Measurements from ENCODE around the gene SEMA3C. TPM values are rescaled to one million over a fixed set of nuclear protein-coding genes. Genes with fewer than 3 reads are reported as not detected.

Gene SEMA3C
- polyA plus RNA-seq, 1 experiment, result 64.1 TPM

GRCh38 chr7:80732630-80733029 is 186.2 kb downstream of the SEMA3C start:
- POLR2A ChIA-PET, result no interaction called here
- CTCF ChIA-PET, result interaction anchor here (0.7 kb wide), 1 partner anchor 39 kb away, joined by 3 read pairs; no protein-coding TSS in a partner anchor
- H3K4me3 ChIP-seq (ENCODE audit: low read depth, low read length), result no peak overlapping the region
- no peak for DNase-seq (ENCODE audit: low read depth)
- no peaks in the 10 kb centered on the region for H3K27me3 ChIP-seq (ENCODE audit: control insufficient read depth, insufficient read depth, low read length)
- H3K36me3 ChIP-seq (ENCODE audit: control insufficient read depth, insufficient read depth, low read length), result no peaks in the 10 kb centered on the region
- TF ChIP-seq, protein P1, sequence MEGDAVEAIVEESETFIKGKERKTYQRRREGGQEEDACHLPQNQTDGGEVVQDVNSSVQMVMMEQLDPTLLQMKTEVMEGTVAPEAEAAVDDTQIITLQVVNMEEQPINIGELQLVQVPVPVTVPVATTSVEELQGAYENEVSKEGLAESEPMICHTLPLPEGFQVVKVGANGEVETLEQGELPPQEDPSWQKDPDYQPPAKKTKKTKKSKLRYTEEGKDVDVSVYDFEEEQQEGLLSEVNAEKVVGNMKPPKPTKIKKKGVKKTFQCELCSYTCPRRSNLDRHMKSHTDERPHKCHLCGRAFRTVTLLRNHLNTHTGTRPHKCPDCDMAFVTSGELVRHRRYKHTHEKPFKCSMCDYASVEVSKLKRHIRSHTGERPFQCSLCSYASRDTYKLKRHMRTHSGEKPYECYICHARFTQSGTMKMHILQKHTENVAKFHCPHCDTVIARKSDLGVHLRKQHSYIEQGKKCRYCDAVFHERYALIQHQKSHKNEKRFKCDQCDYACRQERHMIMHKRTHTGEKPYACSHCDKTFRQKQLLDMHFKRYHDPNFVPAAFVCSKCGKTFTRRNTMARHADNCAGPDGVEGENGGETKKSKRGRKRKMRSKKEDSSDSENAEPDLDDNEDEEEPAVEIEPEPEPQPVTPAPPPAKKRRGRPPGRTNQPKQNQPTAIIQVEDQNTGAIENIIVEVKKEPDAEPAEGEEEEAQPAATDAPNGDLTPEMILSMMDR (IDR thresholded peaks at IDR 0.05; ENCODE audit: insufficient read depth, low read depth, low read length), result no peak

DNA sequence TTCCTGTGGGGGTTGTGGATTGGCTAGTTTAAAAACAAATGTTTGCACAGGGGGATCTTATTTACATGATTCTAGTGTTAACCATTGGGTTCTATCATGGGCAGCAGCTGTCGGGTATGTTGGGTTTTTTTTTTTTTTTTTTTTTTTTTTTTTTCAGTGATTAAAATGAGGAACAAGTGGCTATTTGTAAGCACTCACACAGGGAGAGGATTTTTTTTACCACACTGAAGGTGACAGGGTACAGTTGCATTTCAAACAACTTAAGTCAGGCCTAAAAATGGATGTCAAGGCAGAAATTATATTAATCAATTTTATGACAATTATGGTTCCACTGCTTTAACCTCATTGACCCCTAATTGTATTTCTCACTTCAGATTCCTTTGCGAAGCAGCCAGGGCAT is 187.6 kb downstream of the SEMA3C start:
- POLR2A ChIA-PET, result no interaction called here
- CTCF ChIA-PET, result interaction anchor here (0.6 to 1.1 kb wide), 2 partner anchors 40 to 124 kb away, joined by 3 to 5 read pairs; no protein-coding TSS in a partner anchor
- Histone ChIP-seq H3K4me3 (ENCODE audit: low read depth, low read length) (no peak overlapping the region), H3K36me3 (ENCODE audit: control insufficient read depth, insufficient read depth, low read length) (no peaks in the 10 kb centered on the region), H3K27me3 (ENCODE audit: control insufficient read depth, insufficient read depth, low read length) (no peaks in the 10 kb centered on the region)
- no peak for DNase-seq (ENCODE audit: low read depth)
- TF ChIP-seq, protein P1 (IDR thresholded peaks at IDR 0.05; ENCODE audit: insufficient read depth, low read depth, low read length), result no peak

GRCh38 chr7:80729591-80730320 is 189.1 kb downstream of the SEMA3C start:
- Histone ChIP-seq H3K27me3 (ENCODE audit: control insufficient read depth, insufficient read depth, low read length) (no peaks in the 10 kb centered on the region), H3K4me3 (ENCODE audit: low read depth, low read length) (no peak overlapping the region), H3K36me3 (ENCODE audit: control insufficient read depth, insufficient read depth, low read length) (no peaks in the 10 kb centered on the region)
- CTCF ChIA-PET, result interaction anchor here (0.6 to 0.7 kb wide), 3 partner anchors 11 to 740 kb away, joined by 3 read pairs; no protein-coding TSS in a partner anchor
- TF ChIP-seq, protein P1 (IDR thresholded peaks at IDR 0.05; ENCODE audit: insufficient read depth, low read depth, low read length), result no peak
- peak; percentile 70 for DNase-seq (ENCODE audit: low read depth)
- POLR2A ChIA-PET, result interaction anchor here (0.6 to 0.8 kb wide), 2 partner anchors 9 to 12 kb away, joined by 3 to 11 read pairs; no protein-coding TSS in a partner anchor

GRCh38 chr7:80726666-80727065 is 192.2 kb downstream of the SEMA3C start:
- no peak for DNase-seq (ENCODE audit: low read depth)
- H3K4me3 ChIP-seq (ENCODE audit: low read depth, low read length), result no peak overlapping the region
- CTCF ChIA-PET, result no interaction called here
- H3K36me3 ChIP-seq (ENCODE audit: control insufficient read depth, insufficient read depth, low read length), result no peaks in the 10 kb centered on the region
- H3K27me3 ChIP-seq (ENCODE audit: control insufficient read depth, insufficient read depth, low read length), result no peaks in the 10 kb centered on the region
- TF ChIP-seq, protein P1 (IDR thresholded peaks at IDR 0.05; ENCODE audit: insufficient read depth, low read depth, low read length), result no peak
- POLR2A ChIA-PET, result no interaction called here

DNA sequence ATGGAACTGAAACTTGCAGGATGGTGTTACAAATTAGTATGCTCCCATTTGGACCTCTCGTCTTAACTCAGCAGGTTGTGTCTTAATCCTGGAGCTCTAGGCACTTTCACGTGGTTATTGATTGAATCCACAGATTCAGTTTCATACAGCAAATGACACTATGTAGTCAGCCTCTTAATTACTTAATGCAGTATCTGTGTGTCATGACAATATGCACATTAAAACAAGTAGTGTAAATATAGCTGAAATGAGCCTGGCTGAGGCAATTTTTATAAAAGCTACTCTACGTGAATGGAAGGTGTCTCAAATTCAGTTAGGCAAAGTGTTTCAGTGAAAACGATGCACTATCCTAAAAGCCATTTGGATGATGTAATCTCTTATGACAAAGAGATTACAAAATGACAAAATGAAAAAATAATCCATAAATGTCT is 193.7 kb downstream of the SEMA3C start:
- ChIA-PET CTCF (interaction anchor here (1.1 kb wide), 1 partner anchor 157 kb away, joined by 3 read pairs; no protein-coding TSS in a partner anchor), POLR2A (no interaction called here)
- TF ChIP-seq, protein P1 (IDR thresholded peaks at IDR 0.05; ENCODE audit: insufficient read depth, low read depth, low read length), result no peak
- Histone ChIP-seq H3K36me3 (ENCODE audit: control insufficient read depth, insufficient read depth, low read length) (no peaks in the 10 kb centered on the region), H3K4me3 (ENCODE audit: low read depth, low read length) (no peak overlapping the region), H3K27me3 (ENCODE audit: control insufficient read depth, insufficient read depth, low read length) (no peaks in the 10 kb centered on the region)
- DNase-seq (ENCODE audit: low read depth), result no peak

All from BJ (cell line).